DOHH2 (cell line): ENCODE data around the gene C19orf67.

ENCODE experiments used
- CTCF ChIP-seq: fragments of 200-600 bp; sonication (generic); IDR thresholded peaks from one replicate; pipeline ENCODE4 v1.5.1; 2014; ENCODE audit warnings: antibody characterized with exemption, mild to moderate bottlenecking, low read depth, low read length; ENCODE audit not compliant: poor library complexity, severe bottlenecking
- EZH2phosphoT487 ChIP-seq: fragments of 200-600 bp; sonication (generic); IDR thresholded peaks from 2 replicates; pipeline ENCODE4 v1.6.1; 2017; ENCODE audit warnings: borderline replicate concordance, mild to moderate bottlenecking, antibody characterized with exemption, low read length, moderate library complexity, mixed read lengths

GRCh38 chr19:14080887-14081796 is 4.4 kb downstream of the C19orf67 start:
- no peak for TF ChIP-seq CTCF
- no peak for TF ChIP-seq EZH2phosphoT487
